Measurements from ENCODE around the gene NTNG1.

Gene NTNG1

GRCh38 chr1:107524301-107524700 is 383.5 kb downstream of the NTNG1 start:
- DNase-seq = no peak

GRCh38 chr1:107525145-107525544 is 384.3 kb downstream of the NTNG1 start:
- no peak for DNase-seq

- DNase-seq = no peak
Observed at GRCh38 chr1:107525961-107526360, 385.1 kb downstream of the NTNG1 start.

GRCh38 chr1:107526524-107527198 is 385.8 kb downstream of the NTNG1 start:
- no peak for DNase-seq

GRCh38 chr1:107529511-107530149 is 388.8 kb downstream of the NTNG1 start:
- DNase-seq = no peak

GRCh38 chr1:107530543-107530942 is 389.7 kb downstream of the NTNG1 start:
- DNase-seq = no peak

- no peak for DNase-seq
Observed at GRCh38 chr1:107531065-107531908, 390.4 kb downstream of the NTNG1 start.

- no peak for DNase-seq
Observed at GRCh38 chr1:107532318-107532717, 391.5 kb downstream of the NTNG1 start.

Data from activated naive CD4-positive, alpha-beta T cell treated with Interleukin-2 at 50 U/mL for 16 hours (primary cell).